ENCODE data around the gene GDPD4.

GRCh38 chr11:77209663-77210062 lies 91.8 kb downstream of the GDPD4 start:
- TF ChIP-seq CTCF (IDR thresholded peaks at IDR 0.05) (no peak), POLR2A (IDR thresholded peaks at IDR 0.05) (no peak)

Measured in esophagus squamous epithelium (tissue), 4 donors.